SKM-1 (cell line): ENCODE results near the gene FABP1.
A peak's percentile ranks its signal among the peaks of the same experiment; 100 is the strongest.

Experiments used
- DNase-seq: peaks from one replicate; lab custom pipeline; 2025; ENCODE audit not compliant: unreplicated experiment; lab: John Stamatoyannopoulos, UW

The FABP1 gene

GRCh38 chr2:88127888-88128653 is at the start of gene FABP1:
TSS of gene FABP1 (minus strand) at chr2:88128062. CDS start at chr2:88128017, 45 bp downstream.
- no peak for DNase-seq

GRCh38 chr2:88177556-88177955 is 49.7 kb upstream of the FABP1 start:
- no peak for DNase-seq

- DNase-seq, result no peak
Observed at GRCh38 chr2:88176352-88176984, 48.6 kb upstream of the FABP1 start.

DNA sequence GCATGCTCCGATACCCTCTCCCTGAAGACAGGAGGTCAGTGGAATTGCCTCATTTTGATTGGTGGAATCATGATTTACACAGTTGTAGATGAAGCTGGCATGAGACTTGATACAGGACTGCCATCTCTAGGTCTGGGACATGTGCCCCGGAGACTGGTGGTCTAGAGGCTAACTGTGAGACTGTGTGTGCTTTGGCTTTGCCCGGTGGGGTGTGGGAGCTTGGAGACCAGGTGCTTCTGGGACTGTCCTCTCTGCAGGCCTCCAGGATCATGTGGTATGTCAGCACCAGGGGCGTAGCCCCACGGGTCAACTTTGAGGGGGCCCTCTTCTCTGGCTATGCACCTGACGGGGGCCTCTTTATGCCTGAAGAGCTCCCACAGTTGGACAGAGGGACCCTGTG is 45.0 kb upstream of the FABP1 start:
- no peak for DNase-seq

- no peak for DNase-seq
Observed at GRCh38 chr2:88171966-88172365, 44.1 kb upstream of the FABP1 start.

- no peak for DNase-seq
Observed at GRCh38 chr2:88170472-88170892, 42.6 kb upstream of the FABP1 start.

- DNase-seq, result no peak
Observed at GRCh38 chr2:88168386-88168785, 40.5 kb upstream of the FABP1 start.

- no peak for DNase-seq
Observed at GRCh38 chr2:88167740-88168139, 39.9 kb upstream of the FABP1 start.

GRCh38 chr2:88165332-88166003 is 37.6 kb upstream of the FABP1 start:
- no peak for DNase-seq

GRCh38 chr2:88161446-88162244 is 33.8 kb upstream of the FABP1 start:
- no peak for DNase-seq

- DNase-seq, result no peak
Observed at GRCh38 chr2:88160517-88160916, 32.7 kb upstream of the FABP1 start.

DNA sequence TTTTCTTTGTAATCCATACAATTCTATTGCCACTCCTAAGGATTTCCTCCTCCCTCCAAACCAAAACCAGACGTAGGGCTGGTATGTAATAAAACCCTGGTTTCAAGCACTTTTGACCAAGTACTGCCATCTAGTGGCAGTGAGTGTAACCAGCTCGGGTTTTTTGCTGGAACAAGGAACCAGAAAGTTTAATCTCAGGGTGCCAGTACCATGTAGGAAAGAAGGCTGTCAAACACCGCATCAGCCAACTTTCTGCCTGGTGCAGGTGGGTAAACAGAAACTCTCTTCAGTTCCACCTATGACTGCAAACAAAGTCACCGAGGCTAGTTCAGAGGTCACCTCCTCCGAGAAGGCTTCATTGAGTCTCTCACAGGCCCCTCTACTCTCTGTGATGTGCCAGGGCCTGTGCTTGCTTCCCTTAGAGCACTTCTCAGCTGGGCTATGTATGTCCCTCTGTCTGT is 32.1 kb upstream of the FABP1 start:
- DNase-seq, result peak; percentile 88

GRCh38 chr2:88159481-88159880 is 31.6 kb upstream of the FABP1 start:
- no peak for DNase-seq

GRCh38 chr2:88148929-88149438 is 21.1 kb upstream of the FABP1 start:
- DNase-seq, result no peak

DNA sequence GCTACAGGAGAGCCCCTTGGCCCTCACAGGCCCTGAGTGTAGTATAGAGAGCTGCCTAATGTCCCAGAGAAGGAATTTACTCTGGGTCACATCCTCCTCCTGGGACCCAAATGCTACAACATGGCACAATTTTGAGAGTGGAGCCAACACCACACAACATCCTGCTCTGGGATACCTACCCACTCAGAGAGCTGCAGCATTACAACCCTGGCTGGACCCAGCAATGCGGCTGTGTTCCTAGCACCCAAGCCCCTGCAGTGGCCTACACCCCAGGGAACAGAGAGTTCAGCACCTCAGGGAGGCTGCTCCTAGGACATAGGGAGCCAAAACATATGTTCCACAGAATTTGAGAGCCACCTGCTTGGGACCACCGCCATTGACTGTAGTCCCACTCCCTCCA is 19.3 kb upstream of the FABP1 start:
- DNase-seq, result no peak

DNA sequence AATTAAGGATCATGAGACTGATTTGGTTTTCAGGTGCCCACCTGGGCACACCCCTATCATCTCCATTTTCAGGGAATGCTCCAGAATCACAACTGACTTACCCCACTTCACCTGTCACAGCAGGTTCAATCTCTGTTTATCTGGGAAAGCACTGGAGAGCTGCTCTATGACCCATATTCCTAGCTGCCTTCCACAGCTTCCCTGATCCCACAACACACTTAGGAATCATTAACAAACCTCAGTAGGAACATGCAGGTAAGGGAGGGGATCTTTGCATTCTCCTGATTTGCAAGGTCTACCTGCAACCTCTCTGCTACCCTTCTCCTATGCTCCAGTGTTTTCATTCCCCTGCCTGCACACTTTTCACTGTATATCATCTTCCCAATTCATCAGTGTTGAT is 18.7 kb upstream of the FABP1 start:
- no peak for DNase-seq

- DNase-seq, result no peak
Observed at GRCh38 chr2:88144914-88145497, 17.1 kb upstream of the FABP1 start.

DNA sequence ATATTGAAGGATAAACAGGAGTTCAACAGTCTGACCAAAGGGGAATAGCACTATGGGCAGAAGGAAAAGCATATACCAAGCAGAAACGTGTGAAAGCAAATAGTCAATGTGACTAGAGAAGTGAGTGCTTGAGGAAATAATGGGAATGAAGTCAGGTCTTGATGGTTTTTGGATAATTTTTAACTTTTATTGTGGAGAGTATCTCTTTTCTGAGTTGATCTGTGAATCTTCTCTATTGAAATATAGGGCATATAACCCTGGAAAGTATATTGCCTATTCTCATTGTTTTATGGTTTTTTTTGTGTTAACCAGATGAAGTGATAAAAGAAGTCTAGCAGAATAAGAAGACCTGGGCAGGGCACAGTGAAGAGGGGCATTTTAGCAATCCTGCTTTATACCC is 16.4 kb upstream of the FABP1 start:
- no peak for DNase-seq

DNA sequence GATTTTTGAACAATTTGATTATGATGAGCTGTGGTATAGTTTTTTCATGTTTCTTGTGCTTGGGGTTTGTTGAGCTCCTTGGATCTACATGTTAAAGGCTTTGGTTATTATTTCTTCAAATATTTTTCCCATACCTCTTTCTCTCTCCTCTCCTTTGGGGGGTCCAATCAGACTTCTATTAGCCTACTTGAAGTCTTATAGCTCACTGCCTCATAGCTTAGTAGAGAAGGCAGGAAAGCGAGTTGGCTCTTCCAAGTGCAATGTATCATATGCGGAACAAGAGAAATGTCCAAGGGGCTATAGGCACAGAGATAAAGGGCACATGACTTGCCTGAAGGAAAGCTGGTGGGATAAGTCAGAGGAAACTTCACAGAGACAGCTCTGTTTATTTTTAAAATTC is 14.1 kb upstream of the FABP1 start:
- DNase-seq, result no peak

GRCh38 chr2:88139804-88140203 is 11.9 kb upstream of the FABP1 start:
- DNase-seq, result no peak
